Measurements from ENCODE around the gene USP13. TPM values are rescaled to one million over a fixed set of nuclear protein-coding genes. Genes with fewer than 3 reads are reported as not detected.
A peak's percentile ranks its signal among the peaks of the same experiment; 100 is the strongest.

USP13 gene
- total and polyA plus RNA-seq, 2 experiments from 2014 or later, result 9.6 to 15.7 TPM

- Histone ChIP-seq H4K20me1 (ENCODE audit: insufficient read depth, poor library complexity, severe bottlenecking) (no peaks in the 10 kb centered on the region), H3K27me3 (no peaks in the 10 kb centered on the region), H3K4me3 (no peak overlapping the region), H3K9me3 (ENCODE audit: low read depth) (no peaks in the 10 kb centered on the region), H3K4me2 (peak overlapping the region; percentile 18), H2AFZ (no peak overlapping the region), H3K79me2 (no peaks in the 10 kb centered on the region), H3K27ac (no peak overlapping the region), H3K9me2 (replicated peaks; ENCODE audit: insufficient read depth) (no peaks in the 10 kb centered on the region), H3K36me3 (replicated peaks; ENCODE audit: insufficient read depth, low read depth) (no peaks in the 10 kb centered on the region), H3K4me1 (ENCODE audit: insufficient read depth) (peaks cover 7% of the 10 kb centered on the region)
- no peak for TF ChIP-seq EZH2phosphoT487 (IDR thresholded peaks at IDR 0.05; ENCODE audit: low read depth, severe bottlenecking, unreplicated experiment)
- no peak for TF ChIP-seq EZH2 (IDR thresholded peaks at IDR 0.05; ENCODE audit: borderline replicate concordance)
- no peak for TF ChIP-seq CTCF (IDR thresholded peaks at IDR 0.05; ENCODE audit: poor library complexity)
- WGBS (ENCODE audit: low lambda C conversion rate, missing lambda C conversion rate), result 77% methylated on average over 1 of the region's 1 CpG
- no peak for DNase-seq (ENCODE audit: low spot score)
Observed at GRCh38 chr3:179797192-179797591, 144.4 kb downstream of the USP13 start.

GRCh38 chr3:179801263-179801662 lies 148.4 kb downstream of the USP13 start:
- H3K9me3 ChIP-seq (ENCODE audit: low read depth), result no peaks in the 10 kb centered on the region
- no peaks in the 10 kb centered on the region for H3K27me3 ChIP-seq
- no peak overlapping the region for H3K4me2 ChIP-seq
- no peaks in the 10 kb centered on the region for H3K79me2 ChIP-seq
- no peaks in the 10 kb centered on the region for H4K20me1 ChIP-seq (ENCODE audit: insufficient read depth, poor library complexity, severe bottlenecking)
- peaks cover 7% of the 10 kb centered on the region for H3K4me1 ChIP-seq (ENCODE audit: insufficient read depth)
- no peak overlapping the region for H2AFZ ChIP-seq
- TF ChIP-seq EZH2phosphoT487 (IDR thresholded peaks at IDR 0.05; ENCODE audit: low read depth, severe bottlenecking, unreplicated experiment), result no peak
- TF ChIP-seq EZH2 (IDR thresholded peaks at IDR 0.05; ENCODE audit: borderline replicate concordance), result no peak
- no peak for TF ChIP-seq CTCF (IDR thresholded peaks at IDR 0.05; ENCODE audit: poor library complexity)
- no peaks in the 10 kb centered on the region for H3K36me3 ChIP-seq (replicated peaks; ENCODE audit: insufficient read depth, low read depth)
- DNase-seq (ENCODE audit: low spot score), result peak; percentile 65
- no peaks in the 10 kb centered on the region for H3K9me2 ChIP-seq (replicated peaks; ENCODE audit: insufficient read depth)
- H3K4me3 ChIP-seq, result no peak overlapping the region
- H3K27ac ChIP-seq, result peak overlapping the region; percentile 41

- H3K9me2 ChIP-seq (replicated peaks; ENCODE audit: insufficient read depth), result no peaks in the 10 kb centered on the region
- H3K4me2 ChIP-seq, result no peak overlapping the region
- H3K4me1 ChIP-seq (ENCODE audit: insufficient read depth), result peaks cover 2% of the 10 kb centered on the region
- no peaks in the 10 kb centered on the region for H3K79me2 ChIP-seq
- TF ChIP-seq EZH2phosphoT487 (IDR thresholded peaks at IDR 0.05; ENCODE audit: low read depth, severe bottlenecking, unreplicated experiment) (no peak), EZH2 (IDR thresholded peaks at IDR 0.05; ENCODE audit: borderline replicate concordance) (no peak), CTCF (IDR thresholded peaks at IDR 0.05; ENCODE audit: poor library complexity) (no peak)
- DNase-seq (ENCODE audit: low spot score), result no peak
- WGBS (ENCODE audit: low lambda C conversion rate, missing lambda C conversion rate), result 84% methylated on average over 4 of the region's 4 CpGs
- H3K27ac ChIP-seq, result peak overlapping the region; percentile 41
- no peaks in the 10 kb centered on the region for H3K9me3 ChIP-seq (ENCODE audit: low read depth)
- H2AFZ ChIP-seq, result no peak overlapping the region
- H4K20me1 ChIP-seq (ENCODE audit: insufficient read depth, poor library complexity, severe bottlenecking), result no peaks in the 10 kb centered on the region
- no peaks in the 10 kb centered on the region for H3K36me3 ChIP-seq (replicated peaks; ENCODE audit: insufficient read depth, low read depth)
- H3K4me3 ChIP-seq, result no peak overlapping the region
- no peaks in the 10 kb centered on the region for H3K27me3 ChIP-seq
Observed at GRCh38 chr3:179801856-179802255, 149.0 kb downstream of the USP13 start.

- Histone ChIP-seq H3K4me2 (no peak overlapping the region), H3K27ac (no peak overlapping the region), H3K9me2 (replicated peaks; ENCODE audit: insufficient read depth) (no peaks in the 10 kb centered on the region), H4K20me1 (ENCODE audit: insufficient read depth, poor library complexity, severe bottlenecking) (no peaks in the 10 kb centered on the region), H3K36me3 (replicated peaks; ENCODE audit: insufficient read depth, low read depth) (no peaks in the 10 kb centered on the region), H3K9me3 (ENCODE audit: low read depth) (no peaks in the 10 kb centered on the region), H3K79me2 (no peaks in the 10 kb centered on the region), H3K27me3 (no peaks in the 10 kb centered on the region), H3K4me3 (no peak overlapping the region), H2AFZ (no peak overlapping the region), H3K4me1 (ENCODE audit: insufficient read depth) (no peaks in the 10 kb centered on the region)
- WGBS (ENCODE audit: low lambda C conversion rate, missing lambda C conversion rate), result 72% methylated on average over 5 of the region's 5 CpGs
- TF ChIP-seq EZH2phosphoT487 (IDR thresholded peaks at IDR 0.05; ENCODE audit: low read depth, severe bottlenecking, unreplicated experiment) (no peak), CTCF (IDR thresholded peaks at IDR 0.05; ENCODE audit: poor library complexity) (no peak), EZH2 (IDR thresholded peaks at IDR 0.05; ENCODE audit: borderline replicate concordance) (no peak)
- DNase-seq (ENCODE audit: low spot score), result no peak
Observed at GRCh38 chr3:179806177-179806576, 153.3 kb downstream of the USP13 start.

Data from hepatocyte (in vitro differentiated cells).